ENCODE results near the gene UGT1A5. TPM values are rescaled to one million over a fixed set of nuclear protein-coding genes. Genes with fewer than 3 reads are reported as not detected.

UGT1A5 gene
- total RNA-seq, 2 experiments from 2014 or later: not detected

- Histone ChIP-seq H3K79me2 (ENCODE audit: insufficient read depth, low read depth, low read length) (no peaks in the 10 kb centered on the region), H3K9me3 (ENCODE audit: low read length) (no peaks in the 10 kb centered on the region), H3K4me1 (ENCODE audit: insufficient read depth, low read length, poor library complexity, severe bottlenecking) (no peaks in the 10 kb centered on the region), H4K20me1 (ENCODE audit: insufficient read depth, low read length) (no peaks in the 10 kb centered on the region), H2AFZ (ENCODE audit: low read length) (no peak overlapping the region), H3K4me3 (ENCODE audit: low read depth, low read length, poor library complexity, severe bottlenecking) (no peak overlapping the region), H3K27ac (ENCODE audit: low read depth, low read length, poor library complexity, severe bottlenecking) (no peak overlapping the region), H3K9me2 (ENCODE audit: insufficient read depth, low read length) (no peaks in the 10 kb centered on the region), H3K36me3 (ENCODE audit: insufficient read depth, low read length) (no peaks in the 10 kb centered on the region), H3K4me2 (ENCODE audit: low read length) (no peak overlapping the region)
- BruUV-seq (replicated peaks): no TSS peak
- ChIA-PET CTCF (ENCODE audit: unreplicated experiment) (no interaction called here), POLR2A (no interaction called here)
- no peak for TF ChIP-seq CTCF (conservative IDR thresholded peaks at IDR 0.05; ENCODE audit: low read length)
- no peak for TF ChIP-seq EZH2phosphoT487 (IDR thresholded peaks at IDR 0.05; ENCODE audit: borderline replicate concordance, low read depth, low read length)
- no peak for DNase-seq (ENCODE audit: low spot score)
- intact Hi-C loops (cut with micrococcal nuclease; ENCODE audit: unreplicated experiment): no loop called here
Observed at GRCh38 chr2:233772583-233772982, 59.9 kb downstream of the UGT1A5 start.

GRCh38 chr2:233773854-233774253 lies 61.1 kb downstream of the UGT1A5 start:
- no peaks in the 10 kb centered on the region for H3K9me2 ChIP-seq (ENCODE audit: insufficient read depth, low read length)
- H4K20me1 ChIP-seq (ENCODE audit: insufficient read depth, low read length): no peaks in the 10 kb centered on the region
- H3K4me1 ChIP-seq (ENCODE audit: insufficient read depth, low read length, poor library complexity, severe bottlenecking): no peaks in the 10 kb centered on the region
- DNase-seq (ENCODE audit: low spot score): no peak
- TF ChIP-seq CTCF (conservative IDR thresholded peaks at IDR 0.05; ENCODE audit: low read length) (no peak), EZH2phosphoT487 (IDR thresholded peaks at IDR 0.05; ENCODE audit: borderline replicate concordance, low read depth, low read length) (no peak)
- no peaks in the 10 kb centered on the region for H3K79me2 ChIP-seq (ENCODE audit: insufficient read depth, low read depth, low read length)
- H3K27ac ChIP-seq (ENCODE audit: low read depth, low read length, poor library complexity, severe bottlenecking): no peak overlapping the region
- intact Hi-C loops (cut with micrococcal nuclease; ENCODE audit: unreplicated experiment): no loop called here
- ChIA-PET POLR2A (no interaction called here), CTCF (ENCODE audit: unreplicated experiment) (no interaction called here)
- no peak overlapping the region for H2AFZ ChIP-seq (ENCODE audit: low read length)
- H3K4me2 ChIP-seq (ENCODE audit: low read length): no peak overlapping the region
- H3K36me3 ChIP-seq (ENCODE audit: insufficient read depth, low read length): no peaks in the 10 kb centered on the region
- no peak overlapping the region for H3K4me3 ChIP-seq (ENCODE audit: low read depth, low read length, poor library complexity, severe bottlenecking)
- no TSS peak for BruUV-seq (replicated peaks)
- no peaks in the 10 kb centered on the region for H3K9me3 ChIP-seq (ENCODE audit: low read length)

- H2AFZ ChIP-seq (ENCODE audit: low read length): no peak overlapping the region
- no peak for DNase-seq (ENCODE audit: low spot score)
- no peaks in the 10 kb centered on the region for H3K36me3 ChIP-seq (ENCODE audit: insufficient read depth, low read length)
- CTCF ChIA-PET (ENCODE audit: unreplicated experiment): no interaction called here
- H3K79me2 ChIP-seq (ENCODE audit: insufficient read depth, low read depth, low read length): no peaks in the 10 kb centered on the region
- no peak overlapping the region for H3K27ac ChIP-seq (ENCODE audit: low read depth, low read length, poor library complexity, severe bottlenecking)
- no peak overlapping the region for H3K4me3 ChIP-seq (ENCODE audit: low read depth, low read length, poor library complexity, severe bottlenecking)
- no TSS peak for BruUV-seq (replicated peaks)
- H4K20me1 ChIP-seq (ENCODE audit: insufficient read depth, low read length): no peaks in the 10 kb centered on the region
- no peaks in the 10 kb centered on the region for H3K9me3 ChIP-seq (ENCODE audit: low read length)
- no peak for TF ChIP-seq CTCF (conservative IDR thresholded peaks at IDR 0.05; ENCODE audit: low read length)
- intact Hi-C loops (cut with micrococcal nuclease; ENCODE audit: unreplicated experiment): no loop called here
- POLR2A ChIA-PET: interaction anchor here (0.6 kb wide), 1 partner anchor 858 kb away, joined by 3 read pairs; no protein-coding TSS in a partner anchor
- H3K9me2 ChIP-seq (ENCODE audit: insufficient read depth, low read length): no peaks in the 10 kb centered on the region
- H3K4me2 ChIP-seq (ENCODE audit: low read length): no peak overlapping the region
- H3K4me1 ChIP-seq (ENCODE audit: insufficient read depth, low read length, poor library complexity, severe bottlenecking): no peaks in the 10 kb centered on the region
Observed at GRCh38 chr2:233775414-233775813, 62.7 kb downstream of the UGT1A5 start.

All from OCI-LY7 (cell line).